Spleen (tissue), 11 donors: ENCODE data around the gene ABTB1. TPM values are rescaled to one million over a fixed set of nuclear protein-coding genes. Genes with fewer than 3 reads are reported as not detected.
A peak's percentile ranks its signal among the peaks of the same experiment; 100 is the strongest.

ENCODE experiments used
- DNase-seq: peaks from one replicate; pipeline ENCODE4 v3.0.0-alpha.2; 2020
- H3K27ac ChIP-seq, 8 donors: fragments of 200-600 bp; sonication (generic) in 7 of 8; 1 replicate in 4 of 8; 2 replicates in 4 of 8; pipeline versions ENCODE4 v1.5.0 to v1.8.0; 2016 to 2021; ENCODE audit warnings: inconsistent platforms in 4 of 8, mild to moderate bottlenecking in 4 of 8, moderate library complexity in 1 of 8
- H3K27me3 ChIP-seq, 7 donors: fragments of 200-600 bp; sonication (generic) in 6 of 7; replicated peaks in 1 of 7; 1 replicate in 4 of 7; 2 replicates in 3 of 7; pipeline versions ENCODE4 v1.5.0 to v1.8.0; 2016 to 2021; ENCODE audit warnings: inconsistent platforms in 3 of 7, mild to moderate bottlenecking in 1 of 7
- H3K36me3 ChIP-seq, 6 donors: fragments of 200-600 bp; sonication (generic) in 5 of 6; 1 replicate in 4 of 6; 2 replicates in 2 of 6; pipeline versions ENCODE4 v1.5.0 to v1.8.0; 2016 to 2021; ENCODE audit warnings: inconsistent platforms in 2 of 6
- H3K4me1 ChIP-seq, 6 donors: fragments of 200-600 bp; sonication (generic) in 5 of 6; 1 replicate in 3 of 6; 2 replicates in 3 of 6; pipeline versions ENCODE4 v1.5.0 to v1.8.0; 2016 to 2021; ENCODE audit warnings: inconsistent platforms in 3 of 6
- H3K4me3 ChIP-seq, 8 donors: fragments of 200-600 bp; sonication (generic) in 7 of 8; 1 replicate in 4 of 8; 2 replicates in 4 of 8; pipeline versions ENCODE4 v1.5.0 to v1.8.0; 2016 to 2021; ENCODE audit warnings: inconsistent platforms in 4 of 8, mild to moderate bottlenecking in 4 of 8, moderate library complexity in 2 of 8
- H3K9me3 ChIP-seq, 8 donors: fragments of 200-600 bp; sonication (generic) in 7 of 8; 1 replicate in 4 of 8; 2 replicates in 4 of 8; pipeline versions ENCODE4 v1.5.0 to v1.8.0; 2016 to 2021; ENCODE audit warnings: inconsistent platforms in 4 of 8
- CTCF ChIP-seq, 11 experiments: fragments of 200-600 bp in 7 of 11; fragments of 450-650 bp in 4 of 11; sonication (generic) in 4 of 11; IDR thresholded peaks in 8 of 11; conservative IDR thresholded peaks in 3 of 11; 1 replicate in 7 of 11; 2 replicates in 4 of 11; pipeline versions ENCODE4 v1.4.0 to v1.8.0; 2016 to 2021; ENCODE audit warnings: antibody characterized with exemption in 11 of 11, inconsistent platforms in 4 of 11, mild to moderate bottlenecking in 1 of 11
- POLR2A ChIP-seq, 3 donors: fragments of 450-650 bp; IDR thresholded peaks; one replicate each; pipeline ENCODE4 v1.5.1; 2017; ENCODE audit warnings: antibody characterized with exemption in 3 of 3, mild to moderate bottlenecking in 1 of 3
- POLR2AphosphoS5 ChIP-seq, 3 donors: sonication (generic); formaldehyde crosslinking; IDR thresholded peaks; one replicate each; pipeline ENCODE4 v1.5.1; 2017; ENCODE audit warnings: antibody characterized with exemption in 3 of 3
- WGBS, 5 donors: extraction: QIAGEN DNeasy Blood & Tissue Kit in 3 of 5; methylation state at CpG; one replicate each; pipeline versions ENCODE4 v1.1.5 to v1.1.7; 2013 to 2018; 5-methylcytosine and 5-hydroxymethylcytosine counted together
- intact Hi-C: fragments of 100-400 bp; cut with DNase I; formaldehyde crosslinking; loops from one replicate; pipeline ENCODE4 v1.15.0; 2023; ENCODE audit warnings: low total_unique reads
- polyA plus RNA-seq, 3 donors: library from polyadenylated mRNA; stranded (reverse); fragments of 200-250 nt; gene quantifications; one replicate each; pipeline ENCODE4 v1.2.1, GENCODE V29; 2013
- total RNA-seq, 7 donors: library from RNA; depleted of rRNA in 3 of 7; stranded (reverse); fragments of >200 nt in 3 of 7; fragmentation: NEBNext Ultra II Directional in 4 of 7; extraction: Animal tissue kit (Norgen Biotek cat#: 25700) in 4 of 7; gene quantifications; one replicate each; pipeline versions ENCODE4 v1.1.0 to v1.2.1, GENCODE V29; 2016 to 2021
- donor health status: healthy with polysubstance abuse.
- donor health status: DM: no; HTN: no; CAD: no; lungs with moderate emphysema.
- donor health status: DM: no; HTN: no; CAD: no.
- donor health status: Bipolar disorder and iron deficiency.
- donor health status: healthy.
- donor health status: DM: no; HTN: no; CAD: no.
- donor health status: DM: yes; HTN: yes; CAD: no.

Gene ABTB1
- total and polyA plus RNA-seq, 10 donors: 57.9 to 172 (median 145) TPM

GRCh38 chr3:127628426-127628787, 44.3 kb upstream of the ABTB1 start:
- no peaks in the 10 kb centered on the region for H3K36me3 ChIP-seq
- H3K4me1 ChIP-seq: peaks cover 5 to 29% (median 15%) of the 10 kb centered on the region in 6 donors
- DNase-seq: no peak
- H3K4me3 ChIP-seq: peak overlapping the region in 1 of 8 donors; percentile 78
- H3K27me3 ChIP-seq: peaks cover 0 to 51% (median 8%) of the 10 kb centered on the region in 7 donors
- TF ChIP-seq POLR2A (IDR thresholded peaks at IDR 0.05) (no peak), POLR2AphosphoS5 (IDR thresholded peaks at IDR 0.05) (no peak), CTCF (IDR thresholded peaks at IDR 0.05 in 8 of 11, conservative IDR thresholded peaks at IDR 0.05 in 3 of 11) (no peak)
- no peaks in the 10 kb centered on the region for H3K9me3 ChIP-seq
- H3K27ac ChIP-seq: no peak overlapping the region
- 81 to 89% (median 85%) methylated on average over 4 of the region's 4 CpGs for WGBS, 5 donors
- intact Hi-C loops: no loop called here

- no peaks in the 10 kb centered on the region for H3K36me3 ChIP-seq
- H3K9me3 ChIP-seq: no peaks in the 10 kb centered on the region
- H3K27ac ChIP-seq: no peak within 1 kb of the TSS
- H3K4me3 ChIP-seq: peak within 1 kb of the TSS; percentile 27 to 78 (median 50)
- TF ChIP-seq POLR2A (IDR thresholded peaks at IDR 0.05): no peak
- TF ChIP-seq POLR2AphosphoS5 (IDR thresholded peaks at IDR 0.05): peak in 1 of 3 donors; percentile 3
- DNase-seq: peak; percentile 84
- 5 to 25% (median 5%) methylated on average over 16 to 105 of the region's 105 CpGs for WGBS, 5 donors
- peaks cover 0 to 51% (median 8%) of the 10 kb centered on the region in 7 donors for H3K27me3 ChIP-seq
- H3K4me1 ChIP-seq: peaks cover 5 to 29% (median 15%) of the 10 kb centered on the region in 6 donors
- intact Hi-C loops: no loop called here
Observed at GRCh38 chr3:127628788-127629466, 43.8 kb upstream of the ABTB1 start, which contains the start of gene PODXL2. Gene PODXL2, plus strand, starts transcription at chr3:127629185. Its CDS starts 35 bp downstream, at chr3:127629220.

GRCh38 chr3:127629467-127630403, 43.0 kb upstream of the ABTB1 start:
- H3K4me1 ChIP-seq: peaks cover 5 to 29% (median 15%) of the 10 kb centered on the region in 6 donors
- TF ChIP-seq POLR2A (IDR thresholded peaks at IDR 0.05) (no peak), POLR2AphosphoS5 (IDR thresholded peaks at IDR 0.05) (peak in 1 of 3 donors; percentile 26), CTCF (IDR thresholded peaks at IDR 0.05 in 8 of 11, conservative IDR thresholded peaks at IDR 0.05 in 3 of 11) (no peak)
- WGBS, 5 donors: 11 to 23% (median 19%) methylated on average over 57 to 65 of the region's 65 CpGs
- peaks cover 0 to 51% (median 8%) of the 10 kb centered on the region in 7 donors for H3K27me3 ChIP-seq
- DNase-seq: no peak
- intact Hi-C loops: no loop called here
- no peaks in the 10 kb centered on the region for H3K9me3 ChIP-seq
- H3K4me3 ChIP-seq: peak overlapping the region; percentile 27 to 78 (median 50)
- H3K36me3 ChIP-seq: no peaks in the 10 kb centered on the region
- no peak overlapping the region for H3K27ac ChIP-seq

GRCh38 chr3:127630811-127631714, 41.7 kb upstream of the ABTB1 start:
- WGBS, 5 donors: 80 to 93% (median 91%) methylated on average over 12 of the region's 12 CpGs
- no peak for TF ChIP-seq POLR2A (IDR thresholded peaks at IDR 0.05)
- TF ChIP-seq CTCF (IDR thresholded peaks at IDR 0.05 in 8 of 11, conservative IDR thresholded peaks at IDR 0.05 in 3 of 11): no peak
- TF ChIP-seq POLR2AphosphoS5 (IDR thresholded peaks at IDR 0.05): no peak
- intact Hi-C loops: no loop called here
- DNase-seq: no peak
- no peaks in the 10 kb centered on the region for H3K9me3 ChIP-seq
- H3K27me3 ChIP-seq: peaks cover 0 to 51% (median 8%) of the 10 kb centered on the region in 7 donors
- peak overlapping the region in 1 of 8 donors; percentile 78 for H3K4me3 ChIP-seq
- peaks cover 5 to 29% (median 15%) of the 10 kb centered on the region in 6 donors for H3K4me1 ChIP-seq
- H3K27ac ChIP-seq: no peak overlapping the region
- H3K36me3 ChIP-seq: no peaks in the 10 kb centered on the region
